AG09309 (cell line): ENCODE data around the gene STRIP1.
"Not testable (repeated sequence)": the region's sequence is repeated elsewhere in the genome, so short reads cannot be mapped to it uniquely, and the experiment has no call there.

Experiments
- DNase-seq: peaks from one replicate; pipeline ENCODE4 v3.0.0-alpha.2; 2010; ENCODE audit warnings: low read depth
- H3K4me3 ChIP-seq: 2 replicates; pipeline ENCODE4 v1.5.1; 2011; ENCODE audit warnings: mild to moderate bottlenecking, low read depth, low read length, moderate library complexity; ENCODE audit not compliant: control insufficient read depth
- TF ChIP-seq, protein P1 (sequence below): IDR thresholded peaks from 2 replicates; pipeline ENCODE4 v1.5.1; 2011; ENCODE audit warnings: mild to moderate bottlenecking, low read depth, low read length, inconsistent platforms; ENCODE audit not compliant: insufficient read depth, control insufficient read depth; ENCODE audit errors: missing control alignments

STRIP1 gene

DNA sequence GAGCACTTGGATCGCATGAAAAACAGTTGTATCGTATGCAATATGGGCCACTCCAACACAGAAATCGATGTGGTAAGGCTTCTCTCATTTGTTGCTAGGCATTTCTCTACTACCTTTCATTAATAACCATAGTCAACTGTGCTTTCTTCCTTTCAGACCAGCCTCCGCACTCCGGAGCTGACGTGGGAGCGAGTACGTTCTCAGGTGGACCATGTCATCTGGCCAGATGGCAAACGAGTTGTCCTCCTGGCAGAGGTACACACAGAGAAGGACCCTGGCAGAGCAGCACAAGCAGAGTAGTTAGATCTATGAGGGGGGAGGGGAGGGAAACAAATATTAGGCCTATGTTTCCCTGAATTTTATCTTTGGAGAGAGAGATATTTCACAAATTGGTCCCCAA lies 16.0 kb upstream of the STRIP1 start:
- no peak for DNase-seq
- no peak overlapping the region for H3K4me3 ChIP-seq
- TF ChIP-seq, protein P1, sequence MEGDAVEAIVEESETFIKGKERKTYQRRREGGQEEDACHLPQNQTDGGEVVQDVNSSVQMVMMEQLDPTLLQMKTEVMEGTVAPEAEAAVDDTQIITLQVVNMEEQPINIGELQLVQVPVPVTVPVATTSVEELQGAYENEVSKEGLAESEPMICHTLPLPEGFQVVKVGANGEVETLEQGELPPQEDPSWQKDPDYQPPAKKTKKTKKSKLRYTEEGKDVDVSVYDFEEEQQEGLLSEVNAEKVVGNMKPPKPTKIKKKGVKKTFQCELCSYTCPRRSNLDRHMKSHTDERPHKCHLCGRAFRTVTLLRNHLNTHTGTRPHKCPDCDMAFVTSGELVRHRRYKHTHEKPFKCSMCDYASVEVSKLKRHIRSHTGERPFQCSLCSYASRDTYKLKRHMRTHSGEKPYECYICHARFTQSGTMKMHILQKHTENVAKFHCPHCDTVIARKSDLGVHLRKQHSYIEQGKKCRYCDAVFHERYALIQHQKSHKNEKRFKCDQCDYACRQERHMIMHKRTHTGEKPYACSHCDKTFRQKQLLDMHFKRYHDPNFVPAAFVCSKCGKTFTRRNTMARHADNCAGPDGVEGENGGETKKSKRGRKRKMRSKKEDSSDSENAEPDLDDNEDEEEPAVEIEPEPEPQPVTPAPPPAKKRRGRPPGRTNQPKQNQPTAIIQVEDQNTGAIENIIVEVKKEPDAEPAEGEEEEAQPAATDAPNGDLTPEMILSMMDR: no peak

DNA sequence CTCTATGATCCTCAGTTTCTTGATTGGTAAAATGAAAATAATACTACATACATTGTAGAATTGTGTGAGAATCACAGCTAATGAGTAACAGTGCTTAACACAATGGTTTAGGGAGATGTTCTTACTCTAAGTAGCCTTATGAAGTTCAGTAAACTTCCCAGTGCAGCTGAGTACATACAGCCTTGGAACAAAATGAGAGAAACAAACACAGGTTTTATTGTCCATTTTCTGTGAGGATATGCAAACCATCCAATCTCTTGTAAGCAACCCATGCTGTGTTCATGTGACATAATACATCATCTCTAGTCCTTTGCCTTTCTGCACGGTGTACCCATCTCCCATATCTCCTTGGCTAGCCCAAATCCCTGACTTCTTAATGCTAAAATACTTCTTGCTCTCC lies 14.7 kb upstream of the STRIP1 start:
- DNase-seq: no peak
- TF ChIP-seq, protein P1: no peak
- H3K4me3 ChIP-seq: no peak overlapping the region

DNA sequence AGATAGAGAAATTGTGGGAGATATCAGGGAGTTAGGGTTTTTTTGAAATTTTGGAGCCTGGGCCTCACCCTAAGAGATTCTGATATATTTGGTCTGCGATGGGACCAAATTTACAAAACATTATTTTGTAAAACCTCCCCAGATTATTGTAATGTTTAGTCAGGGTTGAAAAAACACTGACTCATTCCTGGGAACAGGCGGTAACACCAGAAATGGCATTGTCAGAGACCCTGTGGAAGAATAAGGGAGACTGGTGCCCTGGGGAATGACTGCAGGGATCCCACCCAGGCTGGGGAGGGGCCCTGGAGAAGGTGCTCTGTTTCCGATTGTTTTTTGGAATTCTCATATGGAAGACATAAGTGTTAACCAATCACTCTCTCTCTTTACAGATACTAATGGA lies 13.1 kb upstream of the STRIP1 start:
- TF ChIP-seq, protein P1: no peak

DNA sequence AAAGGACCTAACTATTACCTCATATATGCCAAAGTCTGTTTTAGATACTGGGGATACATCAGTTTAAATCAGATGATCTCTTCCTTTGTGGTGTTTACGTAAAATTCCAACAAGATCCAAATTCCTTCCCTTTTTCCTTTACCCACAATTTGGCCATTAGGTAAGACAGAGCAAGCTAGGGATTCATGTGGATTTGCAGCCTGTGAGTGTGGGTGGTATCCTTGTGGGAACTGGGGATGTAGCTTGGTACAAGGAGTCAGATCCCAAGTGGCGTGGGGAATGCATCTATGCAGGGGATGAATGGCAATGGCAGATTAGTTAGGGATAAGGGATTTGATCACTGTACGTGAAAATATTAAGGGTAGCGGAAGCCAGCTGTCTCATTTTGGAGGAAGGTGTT lies 9.8 kb upstream of the STRIP1 start:
- DNase-seq: no peak
- TF ChIP-seq, protein P1: no peak
- no peak overlapping the region for H3K4me3 ChIP-seq

More for the DNA sequence above, 13.1 kb upstream of the STRIP1 start:
- DNase-seq: no peak
- no peak overlapping the region for H3K4me3 ChIP-seq

DNA sequence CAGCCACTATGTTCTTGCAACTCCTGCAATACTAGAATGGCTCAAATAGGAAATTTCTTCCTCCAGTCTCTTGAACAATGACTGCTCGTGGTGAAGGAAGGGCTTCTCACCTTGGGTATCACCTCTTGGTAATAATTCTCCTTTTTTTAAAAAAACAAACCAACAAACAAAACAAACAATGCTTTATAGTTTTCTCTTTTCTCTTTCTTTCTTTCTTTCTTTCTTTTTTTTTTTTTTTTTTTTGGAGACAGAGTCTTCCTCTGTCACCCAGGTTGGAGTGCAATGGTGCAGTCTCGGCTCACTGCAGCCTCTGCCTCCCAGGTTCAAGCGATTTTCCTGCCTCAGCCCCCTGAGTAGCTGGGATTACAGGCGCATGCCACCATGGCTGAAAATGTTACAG lies 3.7 kb upstream of the STRIP1 start:
- not testable (repeated sequence) for H3K4me3 ChIP-seq, DNase-seq

DNA sequence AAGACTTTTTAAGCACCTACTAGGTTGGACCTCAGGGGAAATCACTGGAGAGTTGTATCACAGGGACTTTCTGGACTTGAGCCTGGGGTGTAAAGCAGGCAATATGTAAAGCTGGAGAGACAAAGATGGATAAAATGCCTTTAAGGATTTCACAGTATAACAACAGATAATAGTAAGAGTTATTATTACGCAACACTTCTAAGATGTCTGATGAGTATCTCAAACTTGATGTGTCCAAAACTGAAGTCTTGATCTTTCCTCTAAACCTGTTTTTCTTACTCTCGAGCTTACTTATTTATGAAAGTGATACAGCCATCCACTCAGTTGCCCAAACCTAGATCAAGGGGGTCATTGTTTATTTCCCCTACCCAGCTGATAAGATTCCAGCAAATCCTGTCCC lies 2.1 kb upstream of the STRIP1 start:
- TF ChIP-seq, protein P1: no peak
- H3K4me3 ChIP-seq: no peak overlapping the region
- no peak for DNase-seq

DNA sequence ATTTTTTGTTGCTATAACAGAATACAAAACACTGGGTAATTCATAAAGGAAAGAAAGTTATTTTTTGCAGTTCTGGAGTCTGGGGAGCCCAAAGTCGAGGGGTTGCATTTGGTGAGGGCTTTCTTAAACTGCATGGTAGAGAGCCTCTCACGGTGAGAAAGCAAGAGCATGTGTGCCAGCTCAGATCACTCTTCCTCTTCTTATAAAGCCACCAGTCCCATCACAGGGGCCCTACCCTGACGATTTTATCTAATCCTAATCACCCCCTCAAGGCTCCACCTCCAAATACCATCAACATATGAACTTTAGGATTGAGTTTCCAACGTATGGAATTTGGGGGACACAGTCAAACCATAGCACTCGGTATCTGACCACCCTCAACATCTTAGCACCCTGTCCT lies 1.0 kb upstream of the STRIP1 start:
- TF ChIP-seq, protein P1: no peak
- no peak overlapping the region for H3K4me3 ChIP-seq
- no peak for DNase-seq

DNA sequence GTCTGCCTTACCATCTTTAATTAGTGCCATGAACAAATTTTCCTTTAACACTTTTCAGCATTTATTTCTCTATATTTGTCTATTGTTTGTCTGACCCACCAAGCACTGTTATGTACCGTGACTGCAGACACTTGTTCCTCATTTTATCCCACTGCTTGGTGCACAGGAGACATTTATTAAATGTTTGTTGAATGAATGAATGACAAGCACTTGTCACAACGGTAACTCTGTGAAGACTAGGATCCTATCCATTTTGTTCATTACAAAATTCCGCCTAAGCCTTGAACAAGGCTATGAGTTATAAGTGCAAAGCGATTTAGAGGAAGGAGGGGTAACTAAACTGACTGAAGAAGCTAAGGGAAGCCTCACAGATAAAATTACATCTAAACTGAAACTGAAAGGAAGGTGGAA lies 379 bp upstream of the STRIP1 start:
- peak overlapping the region; percentile 22 for H3K4me3 ChIP-seq
- no peak for DNase-seq
- TF ChIP-seq, protein P1: no peak
